GM18867 (cell line): ENCODE measurements around the gene MDC1.

Experiments
- ATAC-seq: cut with Tn5 transposase; IDR thresholded peaks from one replicate; pipeline ENCODE4 v1.9.1; 2021; ENCODE audit warnings: mild to moderate bottlenecking, moderate library complexity; ENCODE audit not compliant: unreplicated experiment

The MDC1 gene

GRCh38 chr6:30705620-30706019, 11.5 kb downstream of the MDC1 start:
- ATAC-seq: no peak

GRCh38 chr6:30703821-30704220, 13.3 kb downstream of the MDC1 start:
- ATAC-seq: no peak

GRCh38 chr6:30703011-30703410, 14.1 kb downstream of the MDC1 start:
- no peak for ATAC-seq

GRCh38 chr6:30700340-30700739, 16.7 kb downstream of the MDC1 start:
- ATAC-seq: no peak

- no peak for ATAC-seq
Measured at GRCh38 chr6:30696432-30696831, 20.6 kb downstream of the MDC1 start.

GRCh38 chr6:30691208-30691847, 25.8 kb downstream of the MDC1 start:
- no peak for ATAC-seq

GRCh38 chr6:30690403-30691207, 26.5 kb downstream of the MDC1 start, which contains the start of gene NRM:
Gene NRM (minus strand): TSS chr6:30690984. CDS start chr6:30690974, 10 bp downstream.
- peak; percentile 43 for ATAC-seq

GRCh38 chr6:30689985-30690384, 27.1 kb downstream of the MDC1 start:
- ATAC-seq: no peak

GRCh38 chr6:30689022-30689865, 27.8 kb downstream of the MDC1 start:
- no peak for ATAC-seq

- no peak for ATAC-seq
Measured at GRCh38 chr6:30688569-30688968, 28.5 kb downstream of the MDC1 start.

- no peak for ATAC-seq
Measured at GRCh38 chr6:30687659-30688431, 29.2 kb downstream of the MDC1 start.

GRCh38 chr6:30686908-30687658, 30.0 kb downstream of the MDC1 start:
- ATAC-seq: peak; percentile 39

- ATAC-seq: peak; percentile 23
Measured at GRCh38 chr6:30686009-30686907, 30.8 kb downstream of the MDC1 start, which contains the start of gene PPP1R18. Gene PPP1R18 (minus strand): TSS chr6:30686645. CDS start chr6:30686018, 627 bp downstream.

GRCh38 chr6:30685157-30686008, 31.7 kb downstream of the MDC1 start:
- no peak for ATAC-seq

- ATAC-seq: no peak
Measured at GRCh38 chr6:30684386-30685156, 32.5 kb downstream of the MDC1 start.

- ATAC-seq: no peak
Measured at GRCh38 chr6:30683980-30684338, 33.1 kb downstream of the MDC1 start.
